Measurements from ENCODE around the gene PLEK2. TPM values are rescaled to one million over a fixed set of nuclear protein-coding genes. Genes with fewer than 3 reads are reported as not detected.

PLEK2 gene
- total and polyA plus RNA-seq, 5 experiments from 2014 or later, result 0.53 to 3.2 (median 1.2) TPM

DNA sequence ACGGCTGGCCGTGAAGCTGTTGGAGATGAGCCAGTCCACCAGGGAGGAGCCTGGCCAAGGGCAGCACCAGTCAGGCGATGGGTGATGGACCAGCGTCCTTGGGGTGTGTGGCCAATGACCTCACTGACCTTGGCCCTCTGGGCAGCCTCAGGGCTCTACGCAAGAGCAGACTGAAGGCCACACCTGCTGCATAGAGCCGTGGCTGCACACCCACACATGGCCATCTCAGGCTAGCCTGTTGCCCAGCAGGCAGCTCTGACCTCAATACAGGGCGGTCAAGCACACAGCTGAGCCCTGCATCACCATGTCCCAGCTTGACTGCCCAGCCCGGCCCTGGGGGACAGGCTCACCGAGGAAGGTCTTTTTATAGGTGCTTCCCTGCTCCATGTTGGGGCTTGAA is 19.2 kb downstream of the PLEK2 start:
- DNase-seq, result no peak
- peaks cover 0 to 4% (median 1%) of the 10 kb centered on the region in 4 donors for H3K4me1 Mint-ChIP-seq
- no peak overlapping the region for H3K27ac Mint-ChIP-seq
- peaks cover 0 to 5% (median 0%) of the 10 kb centered on the region in 5 donors for H3K27me3 Mint-ChIP-seq
- H3K4me3 Mint-ChIP-seq, result no peak overlapping the region
- POLR2A ChIA-PET, result interaction anchor here (0.6 kb wide), 1 partner anchor 74 kb away, joined by 4 read pairs; no protein-coding TSS in a partner anchor
- no peak for ATAC-seq
- no peaks in the 10 kb centered on the region for H3K9me3 Mint-ChIP-seq
- H3K36me3 Mint-ChIP-seq, result no peaks in the 10 kb centered on the region

- DNase-seq (no peak), ATAC-seq (no peak)
- POLR2A ChIA-PET, result interaction anchor here (0.6 kb wide), 1 partner anchor 73 kb away, joined by 4 read pairs; no protein-coding TSS in a partner anchor
- Mint-ChIP-seq H3K36me3 (peaks cover 0 to 2% (median 0%) of the 10 kb centered on the region in 3 donors), H3K27ac (peak overlapping the region in 1 of 10 donors; percentile 73), H3K4me1 (peaks cover 0 to 4% (median 1%) of the 10 kb centered on the region in 4 donors), H3K27me3 (peaks cover 0 to 5% (median 0%) of the 10 kb centered on the region in 5 donors), H3K9me3 (no peaks in the 10 kb centered on the region), H3K4me3 (no peak overlapping the region)
These were observed 19.8 kb downstream of the PLEK2 start for GRCh38 chr14:67392123-67392522.

GRCh38 chr14:67391268-67391667 is 20.7 kb downstream of the PLEK2 start:
- no peaks in the 10 kb centered on the region for H3K9me3 Mint-ChIP-seq
- H3K4me3 Mint-ChIP-seq, result no peak overlapping the region
- peaks cover 0 to 9% (median 0%) of the 10 kb centered on the region in 3 donors for H3K36me3 Mint-ChIP-seq
- ATAC-seq (no peak), DNase-seq (no peak)
- H3K27me3 Mint-ChIP-seq, result peaks cover 0 to 2% (median 0%) of the 10 kb centered on the region in 5 donors
- peaks cover 0 to 4% (median 1%) of the 10 kb centered on the region in 4 donors for H3K4me1 Mint-ChIP-seq
- POLR2A ChIA-PET, result no interaction called here
- peak overlapping the region in 3 of 10 donors; percentile 7 to 71 (median 56) for H3K27ac Mint-ChIP-seq

DNA sequence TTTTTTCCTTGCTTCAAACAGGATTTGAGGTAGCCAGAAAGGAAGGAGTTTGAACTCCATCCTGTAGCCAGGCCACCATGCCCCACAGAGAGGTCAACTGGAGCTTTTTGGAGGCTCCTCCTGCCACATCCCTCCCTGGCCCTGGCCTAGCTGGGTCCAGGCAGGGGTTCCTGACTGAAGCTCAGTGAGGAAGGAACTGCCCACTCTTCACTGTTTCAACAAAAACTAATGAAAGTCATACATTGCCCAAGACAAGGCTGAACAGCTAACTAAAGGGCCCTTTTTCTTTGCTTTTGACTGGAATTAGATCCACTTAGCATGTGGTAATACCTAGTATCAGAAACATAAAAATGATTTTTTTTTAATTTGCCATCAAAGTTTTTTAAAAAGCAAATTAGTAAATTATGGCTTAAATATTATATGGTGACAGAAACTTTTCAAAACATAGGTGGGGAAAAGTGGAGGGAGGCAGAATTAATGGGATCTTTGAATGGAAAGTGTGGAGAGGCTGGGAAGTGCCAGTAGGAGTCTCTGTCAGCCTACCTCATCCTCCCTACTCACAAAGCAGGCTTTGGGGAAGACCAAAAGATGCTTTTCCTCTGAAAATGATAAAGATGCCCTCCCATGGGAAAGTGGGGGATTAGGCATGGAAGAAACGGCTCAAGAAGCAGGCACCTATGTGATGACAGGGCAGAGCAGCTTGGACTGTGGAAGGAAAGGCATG is 22.0 kb downstream of the PLEK2 start:
- Mint-ChIP-seq H3K4me3 (no peak overlapping the region), H3K27ac (no peak overlapping the region), H3K9me3 (no peaks in the 10 kb centered on the region), H3K27me3 (no peaks in the 10 kb centered on the region), H3K36me3 (peaks cover 0 to 22% (median 3%) of the 10 kb centered on the region in 3 donors), H3K4me1 (peaks cover 0 to 4% (median 1%) of the 10 kb centered on the region in 4 donors)
- POLR2A ChIA-PET, result no interaction called here
- ATAC-seq (no peak), DNase-seq (no peak)

DNA sequence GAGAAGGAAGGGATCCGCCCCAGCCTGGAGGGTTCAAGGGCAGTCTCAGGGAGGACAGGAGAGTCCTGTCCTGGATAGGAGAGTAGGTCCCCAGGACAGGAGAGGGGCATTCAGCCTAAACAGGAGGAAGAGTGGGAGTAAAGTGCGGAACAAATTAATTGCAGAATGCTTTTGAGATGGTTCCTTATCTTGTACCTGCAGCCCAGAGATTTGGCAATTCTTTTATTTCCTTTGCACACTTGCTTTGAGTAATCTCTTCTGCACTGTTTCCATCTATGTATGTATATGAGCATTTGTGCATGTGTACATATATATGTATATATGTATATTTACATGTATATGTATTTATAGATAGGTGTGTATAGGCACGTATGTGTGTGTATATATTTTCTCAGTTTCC is 22.7 kb downstream of the PLEK2 start:
- no peaks in the 10 kb centered on the region for H3K9me3 Mint-ChIP-seq
- H3K4me1 Mint-ChIP-seq, result peaks cover 0 to 4% (median 1%) of the 10 kb centered on the region in 4 donors
- POLR2A ChIA-PET, result no interaction called here
- H3K4me3 Mint-ChIP-seq, result no peak overlapping the region
- peak overlapping the region in 1 of 10 donors; percentile 65 for H3K27ac Mint-ChIP-seq
- peaks cover 0 to 28% (median 4%) of the 10 kb centered on the region in 3 donors for H3K36me3 Mint-ChIP-seq
- no peak for DNase-seq
- no peaks in the 10 kb centered on the region for H3K27me3 Mint-ChIP-seq
- no peak for ATAC-seq

DNA sequence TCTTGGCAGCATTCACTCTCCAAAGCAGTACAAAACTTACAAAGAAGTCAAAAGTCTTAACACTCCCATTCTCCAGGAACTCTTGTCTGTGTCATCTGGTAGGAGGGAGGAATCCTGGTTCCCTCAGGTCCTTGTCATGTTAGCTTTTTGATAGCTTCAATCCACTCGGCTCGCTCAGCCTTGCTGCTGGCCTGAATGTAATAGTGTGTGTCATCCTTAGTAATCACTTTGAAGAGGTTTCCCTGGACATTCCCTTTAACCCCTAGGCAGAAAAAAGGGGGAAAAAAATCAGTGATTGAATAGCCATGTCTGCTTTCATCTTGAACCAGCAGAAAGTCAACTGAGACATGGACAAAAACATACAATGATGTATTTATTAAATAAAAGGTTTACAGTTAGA is 24.8 kb downstream of the PLEK2 start:
- Mint-ChIP-seq H3K4me1 (peaks cover 0 to 4% (median 1%) of the 10 kb centered on the region in 4 donors), H3K4me3 (no peak overlapping the region), H3K36me3 (peaks cover 0 to 49% (median 11%) of the 10 kb centered on the region in 3 donors), H3K9me3 (no peaks in the 10 kb centered on the region), H3K27ac (no peak overlapping the region), H3K27me3 (no peaks in the 10 kb centered on the region)
- POLR2A ChIA-PET, result no interaction called here
- ATAC-seq (no peak), DNase-seq (no peak)

GRCh38 chr14:67385618-67386017 is 26.3 kb downstream of the PLEK2 start:
- POLR2A ChIA-PET, result interaction anchor here (0.6 to 0.7 kb wide), 2 partner anchors 34 to 45 kb away, joined by 3 to 4 read pairs; no protein-coding TSS in a partner anchor
- peak overlapping the region in 1 of 10 donors; percentile 46 for H3K27ac Mint-ChIP-seq
- no peaks in the 10 kb centered on the region for H3K27me3 Mint-ChIP-seq

GRCh38 chr14:67385120-67385519 is 26.8 kb downstream of the PLEK2 start:
- DNase-seq (no peak), ATAC-seq (no peak)
- POLR2A ChIA-PET, result interaction anchor here (0.6 to 0.7 kb wide), 2 partner anchors 35 to 46 kb away, joined by 3 to 4 read pairs; no protein-coding TSS in a partner anchor
- Mint-ChIP-seq H3K4me3 (no peak overlapping the region), H3K9me3 (no peaks in the 10 kb centered on the region), H3K4me1 (no peaks in the 10 kb centered on the region), H3K27me3 (no peaks in the 10 kb centered on the region), H3K27ac (peak overlapping the region in 2 of 10 donors; percentile 13 to 36), H3K36me3 (peaks cover 0 to 67% (median 16%) of the 10 kb centered on the region in 3 donors)

More at GRCh38 chr14:67385618-67386017, 26.3 kb downstream of the PLEK2 start:
- DNase-seq (no peak), ATAC-seq (no peak)
- H3K4me1 Mint-ChIP-seq, result peaks cover 0 to under 1% (median 0%) of the 10 kb centered on the region in 4 donors
- peaks cover 0 to 62% (median 16%) of the 10 kb centered on the region in 3 donors for H3K36me3 Mint-ChIP-seq
- no peaks in the 10 kb centered on the region for H3K9me3 Mint-ChIP-seq
- H3K4me3 Mint-ChIP-seq, result no peak overlapping the region

- POLR2A ChIA-PET, result interaction anchor here (0.7 kb wide), 1 partner anchor 17 kb away, joined by 3 read pairs; no protein-coding TSS in a partner anchor
- Mint-ChIP-seq H3K4me3 (no peak overlapping the region), H3K27ac (peak overlapping the region in 4 of 10 donors; percentile 3 to 79 (median 26)), H3K9me3 (no peaks in the 10 kb centered on the region), H3K36me3 (peaks cover 10 to 96% (median 16%) of the 10 kb centered on the region in 3 donors), H3K4me1 (peaks cover 7 to 22% (median 11%) of the 10 kb centered on the region in 4 donors), H3K27me3 (no peaks in the 10 kb centered on the region)
- DNase-seq, result no peak
- no peak for ATAC-seq
These were observed 34.0 kb downstream of the PLEK2 start for GRCh38 chr14:67377916-67378315.

DNA sequence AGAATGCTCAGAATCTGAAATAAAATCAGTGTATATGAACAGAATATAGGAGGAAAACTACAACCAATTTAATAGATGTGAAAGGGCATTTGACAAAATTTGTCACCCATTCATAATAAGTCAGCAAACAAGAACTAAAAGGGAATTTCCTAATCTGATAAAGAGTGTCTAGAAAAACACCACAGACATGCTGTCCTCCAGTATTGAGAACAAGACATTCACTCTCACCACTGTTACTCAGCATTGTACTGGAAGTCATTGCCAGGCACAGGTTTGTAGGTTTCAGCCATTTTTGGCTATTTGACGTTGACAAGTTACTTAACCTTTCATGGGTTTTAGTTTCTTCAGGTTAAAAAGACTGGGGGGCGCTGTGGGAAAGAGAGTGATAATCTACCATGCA is 38.6 kb downstream of the PLEK2 start:
- peak overlapping the region in 7 of 10 donors; percentile 4 to 64 (median 51) for H3K27ac Mint-ChIP-seq
- peaks cover 10 to 52% (median 34%) of the 10 kb centered on the region in 4 donors for H3K4me1 Mint-ChIP-seq
- no peaks in the 10 kb centered on the region for H3K9me3 Mint-ChIP-seq
- no peak overlapping the region for H3K4me3 Mint-ChIP-seq
- DNase-seq (no peak), ATAC-seq (no peak)
- no peaks in the 10 kb centered on the region for H3K27me3 Mint-ChIP-seq
- POLR2A ChIA-PET, result no interaction called here
- peaks cover 6 to 95% (median 10%) of the 10 kb centered on the region in 3 donors for H3K36me3 Mint-ChIP-seq

DNA sequence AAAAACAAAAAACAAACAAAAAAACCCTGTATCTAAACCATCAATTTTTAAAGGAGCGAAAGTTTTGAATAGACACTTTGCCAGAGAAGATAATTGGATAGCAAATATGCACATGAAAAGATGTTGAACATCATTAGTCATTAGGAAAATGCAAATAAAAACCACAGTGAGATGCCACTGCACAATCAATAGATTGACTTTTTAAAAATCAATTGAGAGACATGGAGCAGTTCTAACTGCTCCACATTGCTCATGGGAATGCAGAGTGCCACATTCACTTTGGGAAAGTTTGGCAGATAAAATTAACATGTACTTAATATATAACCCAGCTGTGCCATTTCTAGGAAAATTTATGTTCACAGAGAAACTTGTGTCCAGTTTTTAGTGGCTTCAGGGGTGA is 39.1 kb downstream of the PLEK2 start:
- Mint-ChIP-seq H3K27ac (peak overlapping the region in 9 of 10 donors; percentile 18 to 78 (median 44)), H3K9me3 (no peaks in the 10 kb centered on the region), H3K4me3 (no peak overlapping the region), H3K27me3 (no peaks in the 10 kb centered on the region), H3K4me1 (peaks cover 10 to 56% (median 38%) of the 10 kb centered on the region in 4 donors), H3K36me3 (peaks cover 6 to 95% (median 10%) of the 10 kb centered on the region in 3 donors)
- no peak for DNase-seq
- ATAC-seq, result no peak
- POLR2A ChIA-PET, result no interaction called here

DNA sequence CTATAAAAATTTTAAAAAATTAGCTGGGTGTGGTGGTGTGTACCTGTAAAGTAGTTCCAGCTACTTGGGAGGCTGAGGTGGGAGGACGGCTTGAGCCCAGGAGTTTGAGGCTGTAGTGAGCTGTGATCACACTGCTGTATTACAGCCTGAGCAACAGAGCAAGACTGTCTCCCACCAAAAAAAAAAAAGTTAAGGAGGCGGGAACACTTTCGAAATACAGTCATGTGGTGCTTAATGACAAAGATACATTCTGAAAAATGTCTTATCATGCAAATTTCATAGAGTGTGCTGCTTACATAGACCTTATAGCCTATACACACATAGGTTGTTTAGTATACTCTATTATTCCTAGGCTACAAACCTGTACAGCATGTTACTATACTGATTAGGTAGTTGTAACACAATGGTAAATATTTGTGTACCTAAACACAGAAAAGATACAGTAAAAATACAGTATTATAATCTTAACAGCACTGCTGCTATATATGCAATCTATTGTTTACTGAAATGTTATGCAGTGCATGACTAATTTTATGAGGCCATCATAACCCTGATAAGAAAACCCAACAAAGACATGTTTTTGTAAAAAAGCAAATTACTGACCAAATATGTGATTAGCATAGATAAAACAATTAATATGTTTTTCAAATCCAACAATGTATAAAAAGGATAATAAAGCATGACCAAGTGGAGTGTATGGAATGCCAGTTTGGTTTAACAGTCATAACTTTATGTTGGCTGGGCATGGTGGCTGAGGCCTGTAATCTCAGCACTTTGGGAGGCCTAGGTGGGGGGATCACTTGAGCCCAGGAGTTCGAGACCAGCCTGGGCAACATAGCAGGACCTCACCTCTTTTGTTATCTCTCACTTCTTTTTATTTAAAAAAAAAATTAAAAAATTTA is 40.5 kb downstream of the PLEK2 start:
- Mint-ChIP-seq H3K4me3 (no peak overlapping the region), H3K27me3 (no peaks in the 10 kb centered on the region), H3K36me3 (peaks cover 0 to 95% (median 10%) of the 10 kb centered on the region in 3 donors), H3K4me1 (peaks cover 7 to 52% (median 48%) of the 10 kb centered on the region in 4 donors), H3K9me3 (no peaks in the 10 kb centered on the region), H3K27ac (peak overlapping the region in 7 of 10 donors; percentile 16 to 90 (median 58))
- ATAC-seq, result no peak
- POLR2A ChIA-PET, result no interaction called here
- no peak for DNase-seq
